ENCODE data around the gene OPTC.

GRCh38 chr1:203556047-203556851 is 62.3 kb downstream of the OPTC start:
- TF ChIP-seq POLR2A (IDR thresholded peaks at IDR 0.05) (peak in 1 of 2 donors; percentile 7), POLR2AphosphoS5 (IDR thresholded peaks at IDR 0.05) (no peak)
- TF ChIP-seq, protein P1, sequence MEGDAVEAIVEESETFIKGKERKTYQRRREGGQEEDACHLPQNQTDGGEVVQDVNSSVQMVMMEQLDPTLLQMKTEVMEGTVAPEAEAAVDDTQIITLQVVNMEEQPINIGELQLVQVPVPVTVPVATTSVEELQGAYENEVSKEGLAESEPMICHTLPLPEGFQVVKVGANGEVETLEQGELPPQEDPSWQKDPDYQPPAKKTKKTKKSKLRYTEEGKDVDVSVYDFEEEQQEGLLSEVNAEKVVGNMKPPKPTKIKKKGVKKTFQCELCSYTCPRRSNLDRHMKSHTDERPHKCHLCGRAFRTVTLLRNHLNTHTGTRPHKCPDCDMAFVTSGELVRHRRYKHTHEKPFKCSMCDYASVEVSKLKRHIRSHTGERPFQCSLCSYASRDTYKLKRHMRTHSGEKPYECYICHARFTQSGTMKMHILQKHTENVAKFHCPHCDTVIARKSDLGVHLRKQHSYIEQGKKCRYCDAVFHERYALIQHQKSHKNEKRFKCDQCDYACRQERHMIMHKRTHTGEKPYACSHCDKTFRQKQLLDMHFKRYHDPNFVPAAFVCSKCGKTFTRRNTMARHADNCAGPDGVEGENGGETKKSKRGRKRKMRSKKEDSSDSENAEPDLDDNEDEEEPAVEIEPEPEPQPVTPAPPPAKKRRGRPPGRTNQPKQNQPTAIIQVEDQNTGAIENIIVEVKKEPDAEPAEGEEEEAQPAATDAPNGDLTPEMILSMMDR (IDR thresholded peaks at IDR 0.05): no peak

All from suprapubic skin (tissue), 4 donors.